HG03064 (cell line): Measurements from ENCODE around the gene METTL26.

ENCODE experiments used
- ATAC-seq: cut with Tn5 transposase; IDR thresholded peaks from one replicate; pipeline ENCODE4 v1.9.1; 2021; ENCODE audit warnings: low read depth; ENCODE audit not compliant: unreplicated experiment

Gene METTL26

DNA sequence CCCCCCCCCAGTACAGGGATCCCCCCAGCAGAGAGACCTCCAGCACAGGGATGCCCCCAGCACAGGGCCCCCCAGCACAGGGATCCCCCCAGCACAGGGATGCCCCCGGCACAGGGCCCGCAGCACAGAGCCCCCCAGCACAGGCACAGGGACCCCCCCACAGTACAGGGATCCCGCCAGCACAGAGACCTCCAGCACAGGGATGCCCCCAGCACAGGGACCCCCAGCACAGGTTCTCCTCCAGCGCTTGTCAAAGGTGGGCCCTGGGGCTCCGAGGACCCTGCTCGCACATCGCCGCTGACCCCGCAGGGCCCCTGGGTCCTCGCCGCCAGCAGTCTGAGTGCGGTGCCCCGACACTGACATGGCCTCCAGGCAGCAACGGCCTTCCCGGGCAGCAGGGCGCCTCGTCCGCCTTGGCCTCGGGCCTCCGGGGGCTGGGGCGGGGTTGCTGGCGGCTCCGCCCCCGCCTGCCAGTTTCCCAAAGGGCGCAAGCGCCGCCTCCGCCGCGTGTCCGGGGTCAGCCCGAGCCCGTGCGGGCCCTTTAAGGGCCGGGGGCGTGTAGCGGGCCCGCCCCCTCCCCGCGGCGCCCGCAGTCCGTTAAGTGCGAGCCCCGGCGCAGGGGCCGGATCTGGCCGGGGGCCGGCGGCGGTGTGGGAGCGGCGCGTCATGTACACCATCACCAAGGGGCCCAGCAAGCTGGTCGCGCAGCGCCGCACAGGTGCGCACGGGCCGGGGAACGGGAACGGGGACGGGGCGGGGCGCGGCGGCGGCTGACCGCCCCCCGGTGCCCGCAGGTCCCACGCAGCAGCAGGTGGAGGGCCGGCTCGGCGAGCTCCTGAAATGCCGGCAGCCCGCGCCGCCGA, 5.5 kb upstream of the METTL26 start, which contains the start of gene MCRIP2:
Gene MCRIP2 (plus strand): TSS at position 503 of the 863 bp plus-strand sequence. CDS start 164 bp downstream, at position 667.
- no peak for ATAC-seq

DNA sequence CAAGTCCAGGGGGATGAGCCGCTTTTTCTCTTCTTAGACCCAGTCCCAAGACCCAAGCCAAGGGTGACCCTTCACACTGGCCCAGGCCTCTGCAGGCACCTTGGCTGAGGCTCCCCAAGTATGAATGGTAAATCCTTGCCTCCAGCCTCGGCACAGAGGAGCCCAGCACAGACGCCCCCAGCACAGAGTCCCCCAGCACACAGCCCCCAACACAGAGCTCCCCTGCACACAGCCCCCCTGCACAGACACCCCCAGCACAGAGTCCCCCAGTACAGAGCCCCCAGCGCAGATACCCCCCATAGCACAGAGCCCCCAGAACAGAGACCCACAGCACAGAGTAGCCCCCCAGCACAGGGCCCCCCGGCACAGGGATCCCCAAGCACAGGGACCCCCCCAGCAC, 4.5 kb upstream of the METTL26 start:
- ATAC-seq = no peak

- ATAC-seq = no peak
These were observed 2.7 kb upstream of the METTL26 start for GRCh38 chr16:638836-639235.

GRCh38 chr16:638034-638543, 2.0 kb upstream of the METTL26 start:
- ATAC-seq = no peak

GRCh38 chr16:637081-638018, 1.2 kb upstream of the METTL26 start:
- no peak for ATAC-seq

DNA sequence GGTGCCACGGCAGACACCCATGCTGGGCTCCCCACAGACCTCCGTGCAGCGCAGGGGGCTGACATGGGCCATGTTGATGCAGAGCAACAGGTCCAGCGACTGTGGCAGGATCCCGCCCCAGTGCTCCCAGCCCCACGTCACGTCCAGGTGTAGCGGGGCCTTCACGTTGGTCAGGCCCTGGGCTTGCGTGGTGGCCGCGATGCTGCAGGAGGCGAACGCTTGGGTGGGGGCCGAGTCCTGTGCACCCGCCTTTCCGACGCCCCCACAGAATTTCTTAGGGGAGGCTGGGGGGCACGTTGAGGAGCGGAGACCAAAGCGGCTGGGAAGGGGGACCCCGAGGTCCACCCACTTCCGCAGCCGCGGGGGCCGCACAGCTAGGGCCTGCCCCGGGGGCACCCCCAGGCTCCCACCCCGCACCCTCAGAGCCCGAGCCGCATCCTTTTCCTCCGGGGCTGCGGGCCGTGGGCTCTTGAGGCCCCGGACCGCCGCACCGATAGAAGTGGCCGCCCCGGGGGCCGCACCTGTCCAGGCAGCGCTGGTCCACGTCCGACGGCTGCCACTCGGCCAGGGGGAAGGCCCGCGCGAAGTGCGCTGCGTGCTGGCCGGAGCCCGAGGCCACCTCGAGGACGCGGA, 416 bp downstream of the METTL26 start:
- ATAC-seq = no peak

DNA sequence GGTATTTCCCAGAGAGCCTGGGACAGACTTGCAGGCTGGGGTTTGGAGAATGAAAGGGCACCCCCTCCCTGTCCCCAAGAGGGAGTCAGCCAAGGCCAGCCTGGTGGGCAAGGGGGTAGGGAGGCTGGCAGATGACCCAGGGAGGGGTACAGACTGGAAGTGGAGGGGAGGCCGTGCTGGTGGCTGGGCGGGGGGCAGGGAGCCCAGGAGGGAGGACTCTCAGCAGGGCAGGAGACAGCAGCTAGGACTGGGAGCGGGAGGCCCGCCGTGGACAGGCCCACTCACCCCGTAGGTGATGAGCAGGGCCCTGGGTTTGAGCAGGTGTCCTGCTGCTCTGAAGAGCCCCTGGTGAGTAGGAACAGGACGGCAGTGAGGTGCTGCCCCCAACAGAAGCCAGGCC, 1.1 kb downstream of the METTL26 start:
- ATAC-seq = no peak

- ATAC-seq = no peak
These were observed 1.9 kb downstream of the METTL26 start for GRCh38 chr16:634051-634670.

GRCh38 chr16:633336-634050, 2.6 kb downstream of the METTL26 start:
- no peak for ATAC-seq

- no peak for ATAC-seq
These were observed 3.4 kb downstream of the METTL26 start for GRCh38 chr16:632486-633335.

GRCh38 chr16:631808-632358, 4.2 kb downstream of the METTL26 start:
- no peak for ATAC-seq

- no peak for ATAC-seq
These were observed 5.2 kb downstream of the METTL26 start, which contains the start of gene WFIKKN1 for GRCh38 chr16:630815-631405. Gene WFIKKN1 (plus strand): TSS chr16:630985. CDS start chr16:631254, 269 bp downstream.

GRCh38 chr16:630249-630814, 5.8 kb downstream of the METTL26 start:
- ATAC-seq = no peak

- no peak for ATAC-seq
These were observed 6.3 kb downstream of the METTL26 start for GRCh38 chr16:629833-630248.

DNA sequence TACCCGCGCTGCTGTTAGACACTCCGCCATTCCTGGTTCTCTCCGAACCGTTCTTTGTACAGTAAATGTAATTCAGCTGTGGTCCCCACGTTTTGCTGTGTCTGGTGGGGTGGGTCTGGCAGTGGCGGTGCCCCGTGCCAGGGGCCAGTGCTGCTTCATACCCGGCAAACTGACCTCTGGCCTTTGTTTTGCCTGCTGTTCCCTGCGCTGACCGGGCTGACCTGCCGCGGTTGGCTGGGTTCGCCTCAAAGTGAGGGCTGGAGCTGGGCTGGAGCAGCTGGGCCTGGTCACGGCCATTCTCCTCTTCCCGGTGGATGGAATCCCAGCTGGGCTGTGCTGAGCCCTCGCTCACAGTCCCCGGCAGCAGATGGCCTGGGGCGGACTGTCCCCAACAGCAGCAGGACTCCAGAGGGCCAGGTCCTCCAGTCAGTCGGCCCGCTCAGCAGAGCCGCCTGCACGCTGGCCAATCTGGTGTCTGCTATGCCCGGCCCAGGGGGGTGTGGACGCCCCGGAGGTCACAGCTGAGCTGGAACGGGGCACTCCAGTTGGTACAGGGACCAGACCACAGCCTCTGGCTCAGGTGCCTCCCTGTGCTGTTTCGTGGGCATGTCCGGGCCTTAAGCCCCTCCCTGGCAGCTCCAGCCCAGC, 6.8 kb downstream of the METTL26 start:
- no peak for ATAC-seq

- ATAC-seq = no peak
These were observed 7.6 kb downstream of the METTL26 start for GRCh38 chr16:628321-629061.
